IMR-90 (cell line): ENCODE data around the gene DDAH2. TPM values are rescaled to one million over a fixed set of nuclear protein-coding genes. Genes with fewer than 3 reads are reported as not detected.

Experiments
- ATAC-seq: fragments of 200-7000 bp; cut with Tn5 transposase; 2 replicates; pipeline ENCODE4 v1.9.1; 2020; ENCODE audit warnings: low read depth, mild to moderate bottlenecking, moderate library complexity
- BruUV-seq: library from RNA; stranded (reverse); fragments of 400-500 nt; replicated peaks from 2 replicates; lab custom pipeline; 2021; lab: Mats Ljungman, UMichigan
- CTCF ChIA-PET: fragments of 300-600 bp; formaldehyde crosslinking; extraction: SDS; loops from one replicate; lab custom pipeline; 2021; ENCODE audit warnings: antibody characterized with exemption; lab: Yijun Ruan, JAX
- POLR2A ChIA-PET: fragments of 300-600 bp; sonication (Branson Sonifier 250); formaldehyde crosslinking; loops from one replicate; lab custom pipeline; 2022; ENCODE audit warnings: antibody characterized with exemption; ENCODE audit not compliant: unreplicated experiment; lab: Charles Lee
- DNase-seq: peaks from one replicate; pipeline ENCODE4 v3.0.0; 2013
- H2AFZ ChIP-seq: replicated peaks from 2 replicates; pipeline ENCODE3; 2013; ENCODE audit warnings: low read length, mild to moderate bottlenecking; ENCODE audit not compliant: poor library complexity
- H2AK5ac ChIP-seq: 2 replicates; pipeline ENCODE4 v1.6.1; 2013; ENCODE audit warnings: low read depth, low read length, inconsistent platforms
- H2AK9ac ChIP-seq: replicated peaks from 2 replicates; pipeline ENCODE3; 2013; ENCODE audit warnings: mild to moderate bottlenecking, low read depth, low read length, moderate library complexity; ENCODE audit not compliant: poor library complexity
- H2BK120ac ChIP-seq: 2 replicates; pipeline ENCODE4 v1.6.1; 2013; ENCODE audit warnings: low read depth, low read length, inconsistent platforms
- H2BK15ac ChIP-seq: 3 replicates; pipeline ENCODE4 v1.6.1; 2013; ENCODE audit warnings: low read depth, low read length, inconsistent platforms
- H2BK20ac ChIP-seq: 2 replicates; pipeline ENCODE4 v1.6.1; 2013; ENCODE audit warnings: low read depth, mild to moderate bottlenecking, inconsistent platforms, low read length, moderate library complexity
- H2BK5ac ChIP-seq: 2 replicates; pipeline ENCODE4 v1.6.1; 2013; ENCODE audit warnings: mild to moderate bottlenecking, low read depth, low read length, inconsistent platforms; ENCODE audit not compliant: poor library complexity, severe bottlenecking
- H3K14ac ChIP-seq: replicated peaks from 2 replicates; pipeline ENCODE4 v1.6.1; 2013; ENCODE audit warnings: low read depth, low read length, inconsistent platforms
- H3K18ac ChIP-seq: 2 replicates; pipeline ENCODE4 v1.6.1; 2013; ENCODE audit warnings: low read depth, low read length, control low read depth
- H3K23ac ChIP-seq: 2 replicates; pipeline ENCODE4 v1.6.1; 2013; ENCODE audit warnings: low read depth, low read length, inconsistent platforms
- H3K27ac ChIP-seq: 2 replicates; pipeline ENCODE4 v1.5.1; 2013; ENCODE audit warnings: mild to moderate bottlenecking, control low read depth, low read length; ENCODE audit not compliant: insufficient read depth
- H3K27me3 ChIP-seq: 2 replicates; pipeline ENCODE4 v1.6.1; 2013; ENCODE audit warnings: low read length; ENCODE audit not compliant: control insufficient read depth, insufficient read depth
- H3K36me3 ChIP-seq: 2 replicates; pipeline ENCODE4 v1.6.1; 2013; ENCODE audit warnings: low read length, mixed read lengths; ENCODE audit not compliant: control insufficient read depth, insufficient read depth
- H3K4ac ChIP-seq: 2 replicates; pipeline ENCODE4 v1.6.1; 2013; ENCODE audit warnings: low read depth, low read length, inconsistent platforms
- H3K4me1 ChIP-seq: 2 replicates; pipeline ENCODE4 v1.6.1; 2013; ENCODE audit warnings: low read length, mixed read lengths; ENCODE audit not compliant: control insufficient read depth, insufficient read depth
- H3K4me2 ChIP-seq: 2 replicates; pipeline ENCODE4 v1.6.1; 2013; ENCODE audit warnings: low read depth, mild to moderate bottlenecking, control low read depth, low read length, moderate library complexity
- H3K4me3 ChIP-seq: 2 replicates; pipeline ENCODE4 v1.5.1; 2013; ENCODE audit warnings: low read depth, mild to moderate bottlenecking, control low read depth, low read length, moderate library complexity; ENCODE audit not compliant: insufficient read depth
- H3K56ac ChIP-seq: 2 replicates; pipeline ENCODE4 v1.6.1; 2013; ENCODE audit warnings: low read length, inconsistent platforms; ENCODE audit not compliant: insufficient read depth; ENCODE audit errors: extremely low read depth
- H3K79me1 ChIP-seq, 2 experiments: 2 replicates each; pipeline ENCODE4 v1.6.1; 2013; ENCODE audit warnings: low read length in 2 of 2, inconsistent platforms in 1 of 2, low read depth in 1 of 2
- H3K9ac ChIP-seq: 2 replicates; pipeline ENCODE4 v1.6.1; 2013; ENCODE audit warnings: low read depth, low read length, control low read depth
- H3K9me1 ChIP-seq: 2 replicates; pipeline ENCODE4 v1.6.1; 2013; ENCODE audit warnings: low read length, inconsistent platforms; ENCODE audit not compliant: insufficient read depth
- H3K9me3 ChIP-seq: 2 replicates; pipeline ENCODE4 v1.6.1; 2013; ENCODE audit warnings: low read length; ENCODE audit not compliant: control insufficient read depth, insufficient read depth
- H4K20me1 ChIP-seq: 2 replicates; pipeline ENCODE4 v1.6.1; 2013; ENCODE audit warnings: low read length, inconsistent platforms; ENCODE audit not compliant: insufficient read depth
- H4K5ac ChIP-seq: 2 replicates; pipeline ENCODE4 v1.6.1; 2013; ENCODE audit warnings: mild to moderate bottlenecking, low read depth, low read length, control low read depth
- H4K8ac ChIP-seq, 2 experiments: 2 replicates each; pipeline ENCODE4 v1.6.1; 2013; ENCODE audit warnings: low read depth in 2 of 2, low read length in 2 of 2, control low read depth in 1 of 2, inconsistent platforms in 1 of 2
- H4K91ac ChIP-seq: 2 replicates; pipeline ENCODE4 v1.6.1; 2013; ENCODE audit warnings: low read depth, low read length, inconsistent platforms; ENCODE audit not compliant: insufficient read depth
- CHD1 ChIP-seq: IDR thresholded peaks from 2 replicates; pipeline ENCODE4 v1.6.1; 2012; ENCODE audit warnings: low read depth, low read length, improper control_type of control experiment
- CTCF ChIP-seq: conservative IDR thresholded peaks from 2 replicates; pipeline ENCODE4 v1.5.1; 2012; ENCODE audit warnings: mild to moderate bottlenecking, low read depth, low read length, improper control_type of control experiment
- WGBS, 2 experiments: methylation state at CpG; one replicate each; pipeline versions ENCODE4 v1.1.5 to v1.1.7; 2013; ENCODE audit warnings: missing lambda C conversion rate in 2 of 2; ENCODE audit not compliant: insufficient read length in 1 of 2; ENCODE audit errors: extremely low coverage in 2 of 2; 5-methylcytosine and 5-hydroxymethylcytosine counted together
- dilution Hi-C: fragments of 300-500 bp; cut with HindIII; formaldehyde crosslinking; loops from one replicate; pipeline ENCODE4 v1.14.3; 2018; ENCODE audit warnings: low sequenced_read_pairs; ENCODE audit not compliant: unreplicated experiment
- in situ Hi-C: fragments of 300-500 bp; cut with MboI; formaldehyde crosslinking; loops from 3 replicates; pipeline ENCODE4 v1.14.3; 2019; ENCODE audit warnings: low sequenced_read_pairs, inconsistent platforms, mixed read lengths
- intact Hi-C: fragments of 100-400 bp; cut with micrococcal nuclease; formaldehyde crosslinking; loops from 2 replicates; pipeline ENCODE4 v1.10.0; 2022
- polyA plus RNA-seq, 3 experiments: library from polyadenylated mRNA; depleted of rRNA; stranded (reverse); fragments of >200 nt; gene quantifications; 2 replicates each; pipeline ENCODE4 v1.2.3, GENCODE V29; 2012; ENCODE audit warnings: low replicate concordance in 1 of 3
- total RNA-seq: library from RNA; depleted of rRNA; stranded (reverse); fragments of >200 nt; gene quantifications from 2 replicates; pipeline ENCODE4 v1.2.3, GENCODE V29; 2012

The DDAH2 gene
- total and polyA plus RNA-seq, 2 of the 4 experiments (the other 2 are of a cell fraction), result 40.7 to 57.9 TPM

DNA sequence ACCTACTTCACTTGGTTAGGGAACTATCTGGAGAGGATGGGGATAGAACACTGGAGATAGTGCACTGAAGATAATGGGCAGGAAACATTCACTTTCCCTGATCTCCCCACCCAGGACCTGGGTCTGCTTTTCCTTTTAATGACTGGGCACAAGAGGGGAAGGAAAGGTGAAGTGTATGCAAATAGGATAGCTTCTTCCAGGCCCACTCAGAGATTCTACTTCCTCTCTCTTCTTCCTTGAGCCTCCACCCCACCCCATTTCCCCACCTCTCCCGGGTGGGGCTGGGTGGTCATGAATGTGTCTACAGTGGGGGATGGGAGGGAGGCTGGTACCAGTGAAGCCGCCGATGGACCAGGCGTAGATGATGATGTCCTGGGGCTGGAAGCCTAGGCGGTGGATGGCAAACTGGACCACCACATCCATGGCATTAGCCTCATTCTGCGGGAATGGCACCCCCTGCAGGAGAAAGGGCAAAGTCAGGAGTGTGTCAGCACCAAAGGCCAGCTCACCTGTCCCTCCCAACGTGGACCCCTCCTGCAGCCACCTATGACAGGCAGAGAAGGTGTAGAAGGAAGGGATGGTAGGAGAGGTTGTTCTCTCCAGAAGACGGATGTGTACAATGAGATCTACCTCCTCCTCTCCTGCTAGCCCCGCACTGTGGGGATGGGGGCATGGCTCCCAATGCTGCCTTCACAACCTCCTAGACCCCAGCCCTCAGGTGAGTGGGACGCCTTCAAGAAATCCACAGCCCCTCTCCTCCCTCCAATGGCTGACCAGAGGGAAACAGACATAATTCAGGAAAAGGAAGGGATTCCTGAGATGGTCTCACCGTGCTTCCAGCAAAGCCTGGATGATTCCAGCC, 39.6 kb downstream of the DDAH2 start:
- intact Hi-C loops, result no loop called here
- ChIA-PET POLR2A (no interaction called here), CTCF (interaction anchor here (0.8 kb wide), 1 partner anchor 13 kb away, joined by 3 read pairs; no protein-coding TSS in a partner anchor)
- no peak overlapping the region for H4K8ac ChIP-seq
- no peak overlapping the region for H4K5ac ChIP-seq
- in situ Hi-C loops, result loop anchor here (10.0 kb wide), 2 partner anchors 145 to 255 kb away; partner anchors contain the start of gene CFB
- no peak overlapping the region for H4K91ac ChIP-seq
- no peak overlapping the region for H2BK15ac ChIP-seq
- H2AK9ac ChIP-seq, result no peak overlapping the region
- H3K9me1 ChIP-seq, result no peaks in the 10 kb centered on the region
- dilution Hi-C loops, result no loop called here
- H2AFZ ChIP-seq, result no peak overlapping the region
- no peak for TF ChIP-seq CHD1
- 0 out of 2 replicates have a peak, but pooled peaks have one; percentile 26 for TF ChIP-seq CTCF
- H3K4me2 ChIP-seq, result no peak overlapping the region
- ATAC-seq, result peak; percentile 48; the same call in 1 of the 2 replicates
- H3K9me3 ChIP-seq, result no peaks in the 10 kb centered on the region
- H4K20me1 ChIP-seq, result no peaks in the 10 kb centered on the region
- H2BK5ac ChIP-seq, result no peak overlapping the region
- no peak overlapping the region for H3K23ac ChIP-seq
- peaks cover 72% of the 10 kb centered on the region for H3K36me3 ChIP-seq
- H3K18ac ChIP-seq, result no peak overlapping the region
- H3K4me1 ChIP-seq, result no peaks in the 10 kb centered on the region
- WGBS, 2 experiments, result 60% methylated on average over 1 of the region's 11 CpGs; no CpG with 5 or more reads in 1 of the 2 experiments
- H3K27me3 ChIP-seq, result no peaks in the 10 kb centered on the region
- no peak for DNase-seq
- no peak overlapping the region for H2BK20ac ChIP-seq
- peaks cover 4 to 6% of the 10 kb centered on the region in 2 experiments; a peak in 2 of 4 replicates for H3K79me1 ChIP-seq
- H3K56ac ChIP-seq, result no peak overlapping the region
- BruUV-seq, result no TSS peak
- no peak overlapping the region for H2BK120ac ChIP-seq
- H2AK5ac ChIP-seq, result no peak overlapping the region
- no peak overlapping the region for H3K4ac ChIP-seq
- no peak overlapping the region for H3K27ac ChIP-seq
- no peak overlapping the region for H3K9ac ChIP-seq
- no peak overlapping the region for H3K4me3 ChIP-seq
- no peak overlapping the region for H3K14ac ChIP-seq
